H9 (cell line): ENCODE measurements around the gene RNF141. TPM values are rescaled to one million over a fixed set of nuclear protein-coding genes. Genes with fewer than 3 reads are reported as not detected.

ENCODE experiments used
- DNase-seq: peaks from one replicate; pipeline ENCODE4 v3.0.0-alpha.2; 2017
- H2AFZ ChIP-seq: one replicate; pipeline ENCODE4 v1.6.1; 2013; ENCODE audit warnings: mild to moderate bottlenecking, low read length, control low read depth, moderate library complexity
- H2AK5ac ChIP-seq: 2 replicates; pipeline ENCODE4 v1.6.1; 2013; ENCODE audit warnings: low read length, control low read depth, mixed read lengths; ENCODE audit not compliant: insufficient read length
- H2BK120ac ChIP-seq: one replicate; pipeline ENCODE4 v1.6.1; 2013; ENCODE audit warnings: low read depth, mild to moderate bottlenecking, low read length, control low read depth, inconsistent platforms; ENCODE audit not compliant: poor library complexity, severe bottlenecking
- H2BK12ac ChIP-seq: 2 replicates; pipeline ENCODE4 v1.6.1; 2013; ENCODE audit warnings: low read length, control low read depth, mixed read lengths, low read depth; ENCODE audit not compliant: insufficient read length
- H2BK15ac ChIP-seq: 2 replicates; pipeline ENCODE4 v1.6.1; 2013; ENCODE audit warnings: low read depth, low read length, control low read depth
- H2BK20ac ChIP-seq: one replicate; pipeline ENCODE4 v1.6.1; 2013; ENCODE audit warnings: low read depth, mild to moderate bottlenecking, low read length, control low read depth, inconsistent platforms; ENCODE audit not compliant: poor library complexity, severe bottlenecking
- H2BK5ac ChIP-seq: 2 replicates; pipeline ENCODE4 v1.6.1; 2013; ENCODE audit warnings: low read length, control low read depth, mixed read lengths; ENCODE audit not compliant: insufficient read length
- H3K14ac ChIP-seq: 2 replicates; pipeline ENCODE4 v1.6.1; 2013; ENCODE audit warnings: low read length, control low read depth; ENCODE audit not compliant: insufficient read depth
- H3K18ac ChIP-seq: 2 replicates; pipeline ENCODE4 v1.6.1; 2013; ENCODE audit warnings: low read depth, mild to moderate bottlenecking, mixed read lengths, low read length, control low read depth; ENCODE audit not compliant: insufficient read length
- H3K23ac ChIP-seq: 2 replicates; pipeline ENCODE4 v1.6.1; 2013; ENCODE audit warnings: low read length, control low read depth, mixed read lengths, low read depth; ENCODE audit not compliant: insufficient read length
- H3K23me2 ChIP-seq: 2 replicates; pipeline ENCODE4 v1.6.1; 2013; ENCODE audit warnings: low read depth, mild to moderate bottlenecking, mixed read lengths, low read length, control low read depth; ENCODE audit not compliant: insufficient read length, poor library complexity, severe bottlenecking
- H3K27ac ChIP-seq: 2 replicates; pipeline ENCODE4 v1.5.1; 2013; ENCODE audit warnings: low read length, control low read depth, mixed read lengths, low read depth; ENCODE audit not compliant: insufficient read length
- H3K27me3 ChIP-seq: 2 replicates; pipeline ENCODE4 v1.6.1; 2013; ENCODE audit warnings: low read length, control low read depth, inconsistent platforms; ENCODE audit not compliant: insufficient read depth
- H3K4ac ChIP-seq: 2 replicates; pipeline ENCODE4 v1.6.1; 2013; ENCODE audit warnings: low read depth, mild to moderate bottlenecking, control low read depth, inconsistent platforms, low read length, moderate library complexity
- H3K4me1 ChIP-seq: 2 replicates; pipeline ENCODE4 v1.6.1; 2013; ENCODE audit warnings: low read length, control low read depth, inconsistent platforms; ENCODE audit not compliant: insufficient read depth
- H3K4me2 ChIP-seq: 2 replicates; pipeline ENCODE4 v1.6.1; 2013; ENCODE audit warnings: low read length, control low read depth, mixed read lengths; ENCODE audit not compliant: insufficient read length, insufficient read depth
- H3K56ac ChIP-seq: 2 replicates; pipeline ENCODE4 v1.6.1; 2013; ENCODE audit warnings: low read depth, mild to moderate bottlenecking, mixed read lengths, low read length, control low read depth; ENCODE audit not compliant: insufficient read length
- H3K79me1 ChIP-seq: 2 replicates; pipeline ENCODE4 v1.6.1; 2013; ENCODE audit warnings: low read depth, mild to moderate bottlenecking, moderate library complexity, low read length, control low read depth, inconsistent platforms; ENCODE audit not compliant: insufficient read depth, poor library complexity, severe bottlenecking
- H3K79me2 ChIP-seq: 2 replicates; pipeline ENCODE4 v1.6.1; 2013; ENCODE audit warnings: low read length, control low read depth, inconsistent platforms; ENCODE audit not compliant: insufficient read depth
- H3K9ac ChIP-seq: 2 replicates; pipeline ENCODE4 v1.6.1; 2013; ENCODE audit warnings: low read length, control low read depth, mixed read lengths; ENCODE audit not compliant: insufficient read length; ENCODE audit errors: extremely low read depth
- H3K9me3 ChIP-seq: one replicate; pipeline ENCODE4 v1.6.1; 2013; ENCODE audit warnings: low read depth, low read length, inconsistent platforms; ENCODE audit not compliant: control insufficient read depth
- H3T11ph ChIP-seq: one replicate; pipeline ENCODE4 v1.6.1; 2013; ENCODE audit warnings: mild to moderate bottlenecking, low read length, control low read depth, inconsistent platforms
- H4K20me1 ChIP-seq: one replicate; pipeline ENCODE4 v1.6.1; 2013; ENCODE audit not compliant: control insufficient read depth, insufficient read length, insufficient read depth
- H4K5ac ChIP-seq: 2 replicates; pipeline ENCODE4 v1.6.1; 2013; ENCODE audit warnings: low read depth, mild to moderate bottlenecking, mixed read lengths, low read length, control low read depth; ENCODE audit not compliant: insufficient read length
- H4K8ac ChIP-seq: replicated peaks from 2 replicates; pipeline ENCODE4 v1.6.1; 2013; ENCODE audit warnings: low read length, control low read depth, mixed read lengths, low read depth; ENCODE audit not compliant: insufficient read length
- H4K91ac ChIP-seq: 2 replicates; pipeline ENCODE4 v1.6.1; 2013; ENCODE audit warnings: low read depth, mild to moderate bottlenecking, moderate library complexity, mixed read lengths, low read length, control low read depth; ENCODE audit not compliant: insufficient read length
- H3K27ac Mint-ChIP-seq, 3 experiments: 2 replicates in 2 of 3; 3 replicates in 1 of 3; pipeline ENCODE4 v1.8.0; 2020 to 2021; ENCODE audit warnings: mixed read lengths in 3 of 3, mild to moderate bottlenecking in 1 of 3, moderate library complexity in 1 of 3
- H3K27me3 Mint-ChIP-seq: 2 replicates; pipeline ENCODE4 v1.8.0; 2021; ENCODE audit warnings: low read depth, mild to moderate bottlenecking, moderate library complexity, mixed read lengths
- H3K36me3 Mint-ChIP-seq, 3 experiments: 2 replicates in 2 of 3; 3 replicates in 1 of 3; pipeline ENCODE4 v1.8.0; 2020 to 2021; ENCODE audit warnings: low read depth in 3 of 3, mixed read lengths in 3 of 3; ENCODE audit not compliant: insufficient read depth in 1 of 3
- H3K4me1 Mint-ChIP-seq, 2 experiments: 2 replicates each; pipeline ENCODE4 v1.8.0; 2020; ENCODE audit warnings: mixed read lengths in 2 of 2
- H3K4me3 Mint-ChIP-seq, 2 experiments: 2 replicates in 1 of 2; 3 replicates in 1 of 2; pipeline ENCODE4 v1.8.0; 2020 to 2021; ENCODE audit warnings: mild to moderate bottlenecking in 2 of 2, mixed read lengths in 2 of 2, moderate library complexity in 1 of 2
- H3K9me3 Mint-ChIP-seq, 2 experiments: 2 replicates in 1 of 2; 3 replicates in 1 of 2; pipeline ENCODE4 v1.8.0; 2020; ENCODE audit warnings: mild to moderate bottlenecking in 2 of 2, mixed read lengths in 2 of 2, moderate library complexity in 1 of 2
- CTCF ChIP-seq: fragments of 200-600 bp; sonication (generic); conservative IDR thresholded peaks from 3 replicates; pipeline ENCODE4 v1.8.0; 2021; ENCODE audit warnings: antibody characterized with exemption, mild to moderate bottlenecking
- WGBS: extraction: QIAGEN DNeasy Blood & Tissue Kit; methylation state at CpG from one replicate; pipeline ENCODE4 v1.1.7; 2013; ENCODE audit warnings: missing lambda C conversion rate, low lambda C conversion rate, mixed read lengths; ENCODE audit not compliant: insufficient read length; ENCODE audit errors: extremely low coverage; 5-methylcytosine and 5-hydroxymethylcytosine counted together
- total RNA-seq: library from RNA; stranded (reverse); gene quantifications from 2 replicates; pipeline ENCODE4 v1.2.1, GENCODE V29; 2021

RNF141 gene
- total RNA-seq, 1 experiment from 2014 or later: 24.7 TPM

GRCh38 chr11:10564696-10565318, 23.8 kb upstream of the RNF141 start:
- Histone ChIP-seq H2BK15ac (no peak overlapping the region), H3T11ph (no peak overlapping the region), H3K23me2 (no peaks in the 10 kb centered on the region), H3K56ac (no peak overlapping the region), H3K79me1 (no peaks in the 10 kb centered on the region), H3K9ac (no peak overlapping the region), H3K4me2 (no peak overlapping the region), H2AFZ (no peak overlapping the region), H4K8ac (no peak overlapping the region), H3K23ac (no peak overlapping the region), H4K91ac (no peak overlapping the region), H3K4ac (no peak overlapping the region), H3K4me1 (peaks cover 10% of the 10 kb centered on the region; the same call in 1 of the 2 replicates), H3K27me3 (no peaks in the 10 kb centered on the region), H4K5ac (no peak overlapping the region), H3K27ac (no peak overlapping the region), H3K9me3 (no peaks in the 10 kb centered on the region), H2BK120ac (no peak overlapping the region), H3K79me2 (no peaks in the 10 kb centered on the region), H2BK12ac (no peak overlapping the region), H2BK5ac (no peak overlapping the region), H3K18ac (no peak overlapping the region), H2AK5ac (no peak overlapping the region), H4K20me1 (no peaks in the 10 kb centered on the region), H3K14ac (no peak overlapping the region), H2BK20ac (no peak overlapping the region)
- Mint-ChIP-seq H3K9me3 (no peaks in the 10 kb centered on the region), H3K27me3 (no peaks in the 10 kb centered on the region), H3K36me3 (no peaks in the 10 kb centered on the region), H3K4me3 (no peak overlapping the region), H3K4me1 (peaks cover 15% of the 10 kb centered on the region in 2 experiments), H3K27ac (no peak overlapping the region)
- TF ChIP-seq CTCF: peak; percentile 29; the same call in 2 of the 3 replicates
- DNase-seq: no peak
- no CpG with 5 or more reads among the region's 1 CpG for WGBS
